GM15510 (cell line): Measurements from ENCODE around the gene ACIN1.

Source experiments
- POLR2A ChIP-seq: IDR thresholded peaks from 3 replicates; pipeline ENCODE4 v1.6.1; 2011; ENCODE audit warnings: borderline replicate concordance; ENCODE audit not compliant: insufficient read length; ENCODE audit errors: extremely low read depth

Gene ACIN1

GRCh38 chr14:23054000-23054811, 40.7 kb downstream of the ACIN1 start:
- TF ChIP-seq POLR2A = no peak

DNA sequence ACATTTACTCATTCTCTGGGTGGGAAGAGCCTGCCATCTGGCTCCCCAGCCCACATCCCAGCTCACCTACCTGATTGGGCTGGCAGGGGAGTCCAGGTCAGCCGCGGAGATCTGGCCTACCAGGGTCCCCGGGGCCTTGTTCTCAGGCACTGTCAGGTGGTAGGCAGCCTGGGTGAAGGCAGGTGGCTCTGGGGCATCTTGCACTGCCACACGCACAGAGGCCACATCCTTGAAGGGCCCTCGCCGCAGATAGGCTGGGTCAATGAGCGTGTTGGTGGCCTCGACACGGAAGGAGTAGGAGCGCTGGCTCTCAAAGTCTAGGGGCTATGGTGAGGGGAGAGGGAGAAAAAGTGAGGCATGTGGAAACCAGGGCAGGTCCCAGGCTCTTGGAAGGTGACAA, 41.5 kb downstream of the ACIN1 start:
- TF ChIP-seq POLR2A = no peak

DNA sequence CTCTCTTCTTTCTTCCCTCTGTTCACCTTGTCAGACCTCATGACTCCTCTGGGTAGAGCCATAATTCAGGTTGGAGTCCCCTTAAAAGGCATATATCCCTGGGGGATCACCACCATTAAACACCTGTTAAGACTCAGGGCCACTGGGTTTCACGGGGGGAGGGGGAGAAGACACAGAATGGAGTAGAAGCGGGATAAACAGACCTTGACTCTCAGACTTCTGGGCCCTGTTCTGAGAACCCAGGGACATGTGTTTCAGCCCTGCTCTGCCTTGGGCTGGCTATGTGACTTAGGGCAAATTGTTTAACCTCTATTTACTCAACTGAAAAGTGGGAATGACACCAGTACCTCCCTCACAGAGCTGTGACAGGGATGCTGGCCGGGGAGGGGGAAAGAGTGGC, 42.3 kb downstream of the ACIN1 start:
- TF ChIP-seq POLR2A = no peak

GRCh38 chr14:23052182-23052623, 42.7 kb downstream of the ACIN1 start:
- no peak for TF ChIP-seq POLR2A

- no peak for TF ChIP-seq POLR2A
Observed at GRCh38 chr14:23051141-23052057, 43.5 kb downstream of the ACIN1 start.

GRCh38 chr14:23049011-23049410, 45.9 kb downstream of the ACIN1 start:
- no peak for TF ChIP-seq POLR2A

GRCh38 chr14:23047751-23048693, 46.9 kb downstream of the ACIN1 start:
- no peak for TF ChIP-seq POLR2A

GRCh38 chr14:23047034-23047634, 47.8 kb downstream of the ACIN1 start:
- TF ChIP-seq POLR2A = no peak

DNA sequence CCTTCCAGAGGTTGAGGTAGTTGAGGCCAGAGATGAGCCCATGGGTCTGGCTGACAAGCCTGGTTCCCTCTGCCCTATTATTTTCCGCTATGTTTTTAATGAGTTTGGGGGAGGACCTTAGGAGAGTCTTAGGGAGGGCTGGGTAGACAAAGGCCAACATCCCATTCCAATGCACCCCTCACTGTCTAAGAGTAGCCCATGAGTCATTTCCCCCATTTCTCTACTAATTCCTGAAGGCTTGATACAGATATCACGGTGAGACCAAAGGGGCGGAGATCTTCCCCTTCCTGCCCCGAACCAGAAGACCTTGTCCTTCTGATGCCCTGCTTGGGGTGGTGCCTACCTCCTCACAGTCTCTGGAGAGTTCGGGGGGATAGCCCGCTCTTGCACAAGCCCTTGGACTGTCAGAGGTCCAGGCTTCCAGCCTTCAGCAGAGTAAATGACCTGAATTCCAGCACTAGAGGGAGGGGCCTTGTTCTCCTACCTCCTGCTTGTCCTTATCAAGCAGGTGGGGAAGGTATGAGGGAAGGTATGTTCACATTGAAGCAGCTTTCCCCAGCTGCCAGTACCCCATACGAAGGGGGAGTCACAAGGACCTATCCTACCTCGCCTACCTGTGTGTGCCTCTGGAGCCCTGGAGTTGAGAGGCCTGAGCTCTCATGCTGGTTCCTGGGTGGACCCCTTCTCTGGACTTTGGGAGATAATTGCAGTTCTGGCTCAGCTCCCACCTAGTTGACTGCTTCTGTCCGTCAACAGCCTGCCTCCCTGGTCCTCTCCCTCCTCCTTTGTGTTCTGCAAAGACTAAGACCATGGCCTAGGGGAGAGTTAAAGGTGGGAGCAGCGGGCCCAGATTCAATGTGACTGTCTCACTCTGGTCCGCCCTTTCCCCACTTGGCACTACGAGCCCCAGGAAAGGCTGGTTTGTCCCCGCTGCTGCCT, 49.2 kb downstream of the ACIN1 start:
- no peak for TF ChIP-seq POLR2A

DNA sequence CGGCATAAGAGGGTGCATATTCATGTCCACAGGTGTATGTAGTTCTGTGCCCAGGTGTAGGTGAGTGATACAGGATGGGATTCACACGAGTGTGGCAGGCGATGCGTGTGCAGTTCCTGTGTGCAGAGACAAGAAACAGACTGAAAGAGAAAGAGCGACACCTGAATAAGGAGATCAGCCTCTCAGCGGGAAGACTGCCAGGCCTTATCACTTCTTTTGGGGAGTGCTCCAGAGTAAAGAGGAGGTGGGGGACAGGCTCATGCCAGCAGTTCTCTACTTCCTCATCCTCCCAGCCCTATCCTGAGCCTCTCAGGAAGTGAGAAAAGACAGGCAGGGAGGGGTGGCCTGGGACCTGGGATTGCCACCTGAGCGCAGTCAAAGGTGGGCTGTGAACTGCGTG, 50.1 kb downstream of the ACIN1 start:
- TF ChIP-seq POLR2A = no peak

GRCh38 chr14:23043754-23044153, 51.2 kb downstream of the ACIN1 start:
- no peak for TF ChIP-seq POLR2A

DNA sequence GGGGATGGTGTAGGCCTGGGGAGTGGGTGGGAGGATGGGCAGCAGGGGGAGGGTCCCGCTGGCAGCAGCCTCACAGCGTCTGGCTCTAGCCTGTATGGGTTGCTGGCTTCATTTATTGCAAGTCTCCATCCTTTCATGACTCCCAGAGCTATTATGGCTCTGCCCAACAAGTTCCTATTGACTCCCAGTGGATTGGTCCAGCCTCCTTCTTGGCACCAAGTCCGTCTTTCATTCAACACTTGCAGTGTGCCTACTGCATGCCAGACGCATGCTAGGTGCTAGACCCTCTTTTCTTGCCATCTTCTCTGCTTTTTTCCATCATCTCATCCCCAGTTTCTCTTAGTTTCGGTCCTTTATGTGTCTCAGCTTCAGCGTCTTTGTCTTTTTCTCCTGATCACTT, 51.8 kb downstream of the ACIN1 start:
- no peak for TF ChIP-seq POLR2A

- TF ChIP-seq POLR2A = no peak
Observed at GRCh38 chr14:23042162-23042965, 52.6 kb downstream of the ACIN1 start, which contains the start of gene PSMB11. Gene PSMB11 (plus strand): TSS chr14:23042212. CDS start chr14:23042226, 14 bp downstream.

DNA sequence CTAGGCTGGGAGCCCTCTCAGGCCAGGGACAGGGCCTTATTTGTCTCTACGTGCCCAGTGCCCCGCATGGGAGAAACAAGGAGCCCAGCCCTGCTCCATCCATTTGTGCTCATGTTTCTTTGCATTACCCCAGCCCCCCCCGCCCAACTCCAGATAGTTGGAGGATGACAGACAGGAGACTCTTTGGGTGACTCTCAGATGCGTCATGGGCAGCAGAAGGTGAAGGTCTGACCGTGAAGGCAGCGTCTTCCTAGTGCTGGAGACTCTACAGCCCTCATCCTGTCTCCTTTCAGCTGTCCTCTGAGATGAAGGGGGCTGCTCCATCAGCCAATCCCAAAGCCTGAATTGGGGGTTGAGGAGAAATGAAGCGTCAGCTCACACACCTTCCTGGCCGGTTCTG, 53.2 kb downstream of the ACIN1 start:
- TF ChIP-seq POLR2A = no peak
